Type B pancreatic cell (in vitro differentiated cells): ENCODE data around the gene DNAI4. TPM values are rescaled to one million over a fixed set of nuclear protein-coding genes. Genes with fewer than 3 reads are reported as not detected.

Experiments
- DNase-seq: peaks from one replicate; pipeline ENCODE4 v3.0.0; 2021; ENCODE audit warnings: mixed read lengths; ENCODE audit not compliant: unreplicated experiment; ENCODE audit errors: extremely low spot score
- H3K27ac Mint-ChIP-seq: 2 replicates; pipeline ENCODE4 v1.8.0; 2021; ENCODE audit warnings: mild to moderate bottlenecking, mixed read lengths
- H3K27me3 Mint-ChIP-seq: 2 replicates; pipeline ENCODE4 v1.8.0; 2021; ENCODE audit warnings: mixed read lengths
- H3K36me3 Mint-ChIP-seq: 2 replicates; pipeline ENCODE4 v1.8.0; 2021; ENCODE audit warnings: mixed read lengths
- H3K4me1 Mint-ChIP-seq: one replicate; pipeline ENCODE4 v1.8.0; 2021; ENCODE audit warnings: mixed read lengths; ENCODE audit not compliant: unreplicated experiment
- H3K4me3 Mint-ChIP-seq: 2 replicates; pipeline ENCODE4 v1.8.0; 2021; ENCODE audit warnings: mild to moderate bottlenecking, mixed read lengths
- H3K9me3 Mint-ChIP-seq: 2 replicates; pipeline ENCODE4 v1.8.0; 2021; ENCODE audit warnings: mixed read lengths
- CTCF ChIP-seq: fragments of 200-600 bp; sonication (generic); conservative IDR thresholded peaks from 2 replicates; pipeline ENCODE4 v1.5.0; 2021; ENCODE audit warnings: antibody characterized with exemption, mild to moderate bottlenecking
- total RNA-seq: library from RNA; stranded (reverse); gene quantifications from 2 replicates; pipeline ENCODE4 v1.2.1, GENCODE V29; 2021; ENCODE audit warnings: low replicate concordance

Gene DNAI4
- total RNA-seq, 1 donor from 2014 or later = 20.1 TPM

- Mint-ChIP-seq H3K4me1 (no peaks in the 10 kb centered on the region), H3K27ac (no peak overlapping the region), H3K36me3 (no peaks in the 10 kb centered on the region), H3K9me3 (no peaks in the 10 kb centered on the region), H3K27me3 (peaks cover 4% of the 10 kb centered on the region), H3K4me3 (no peak overlapping the region)
- no peak for DNase-seq
- TF ChIP-seq CTCF = no peak
Observed at GRCh38 chr1:66770694-66771093, 154.0 kb downstream of the DNAI4 start.

- TF ChIP-seq CTCF = no peak
- no peak for DNase-seq
- Mint-ChIP-seq H3K36me3 (no peaks in the 10 kb centered on the region), H3K9me3 (no peaks in the 10 kb centered on the region), H3K4me3 (no peak overlapping the region), H3K27ac (no peak overlapping the region), H3K4me1 (no peaks in the 10 kb centered on the region), H3K27me3 (no peaks in the 10 kb centered on the region)
Observed at GRCh38 chr1:66770240-66770639, 154.4 kb downstream of the DNAI4 start.

GRCh38 chr1:66769512-66770229 is 155.0 kb downstream of the DNAI4 start:
- no peak overlapping the region for H3K4me3 Mint-ChIP-seq

GRCh38 chr1:66768965-66769364 is 155.7 kb downstream of the DNAI4 start:
- H3K36me3 Mint-ChIP-seq = no peaks in the 10 kb centered on the region
- H3K4me3 Mint-ChIP-seq = no peak overlapping the region
- no peaks in the 10 kb centered on the region for H3K4me1 Mint-ChIP-seq
- TF ChIP-seq CTCF = no peak
- no peaks in the 10 kb centered on the region for H3K9me3 Mint-ChIP-seq
- no peak overlapping the region for H3K27ac Mint-ChIP-seq
- no peaks in the 10 kb centered on the region for H3K27me3 Mint-ChIP-seq
- no peak for DNase-seq

More at GRCh38 chr1:66769512-66770229, 155.0 kb downstream of the DNAI4 start:
- no peak for TF ChIP-seq CTCF
- Mint-ChIP-seq H3K4me1 (no peaks in the 10 kb centered on the region), H3K27me3 (no peaks in the 10 kb centered on the region), H3K27ac (no peak overlapping the region), H3K36me3 (no peaks in the 10 kb centered on the region), H3K9me3 (no peaks in the 10 kb centered on the region)
- no peak for DNase-seq

GRCh38 chr1:66767626-66768025 is 157.0 kb downstream of the DNAI4 start:
- Mint-ChIP-seq H3K36me3 (no peaks in the 10 kb centered on the region), H3K27me3 (no peaks in the 10 kb centered on the region), H3K27ac (no peak overlapping the region), H3K9me3 (no peaks in the 10 kb centered on the region), H3K4me1 (no peaks in the 10 kb centered on the region), H3K4me3 (no peak overlapping the region)
- no peak for TF ChIP-seq CTCF
- no peak for DNase-seq
